Colon (tissue), 2 donors: ENCODE measurements around the gene CCT3.
"Not testable (repeated sequence)": the region's sequence is repeated elsewhere in the genome, so short reads cannot be mapped to it uniquely, and the experiment has no call there.

Experiments used
- FAIRE-seq: peaks from 2 replicates; lab custom pipeline; 2012; peaks lifted over from hg19 to GRCh38; lab: Jason Lieb, UNC
- donor health status: control.
- donor health status: control.

Gene CCT3

GRCh38 chr1:156368889-156369684, 31.0 kb upstream of the CCT3 start, which contains the start of gene RHBG:
Gene RHBG (plus strand): TSS chr1:156369211. CDS start chr1:156369250, 39 bp downstream.
- no peak for FAIRE-seq

GRCh38 chr1:156368157-156368658, 30.1 kb upstream of the CCT3 start:
- FAIRE-seq, result no peak

GRCh38 chr1:156367383-156368156, 29.5 kb upstream of the CCT3 start:
- FAIRE-seq, result no peak

- no peak for FAIRE-seq
These were observed 28.5 kb upstream of the CCT3 start for GRCh38 chr1:156366378-156367166.

GRCh38 chr1:156365754-156366153, 27.7 kb upstream of the CCT3 start:
- FAIRE-seq, result no peak

- no peak for FAIRE-seq
These were observed 22.4 kb upstream of the CCT3 start for GRCh38 chr1:156360534-156360933.

GRCh38 chr1:156359973-156360372, 21.9 kb upstream of the CCT3 start:
- no peak for FAIRE-seq

GRCh38 chr1:156359249-156359648, 21.2 kb upstream of the CCT3 start:
- FAIRE-seq, result no peak

GRCh38 chr1:156358641-156359040, 20.5 kb upstream of the CCT3 start:
- FAIRE-seq, result no peak

GRCh38 chr1:156357977-156358376, 19.9 kb upstream of the CCT3 start:
- no peak for FAIRE-seq

GRCh38 chr1:156356875-156357534, 18.9 kb upstream of the CCT3 start:
- no peak for FAIRE-seq

GRCh38 chr1:156356262-156356874, 18.3 kb upstream of the CCT3 start:
- no peak for FAIRE-seq

- not testable (repeated sequence) for FAIRE-seq
These were observed 14.4 kb upstream of the CCT3 start for GRCh38 chr1:156352481-156352880.

GRCh38 chr1:156347331-156347730, 9.2 kb upstream of the CCT3 start:
- no peak for FAIRE-seq

GRCh38 chr1:156346636-156347035, 8.5 kb upstream of the CCT3 start:
- FAIRE-seq, result no peak

- not testable (repeated sequence) for FAIRE-seq
These were observed 7.9 kb upstream of the CCT3 start for GRCh38 chr1:156346035-156346434.

GRCh38 chr1:156344409-156344808, 6.3 kb upstream of the CCT3 start:
- FAIRE-seq, result no peak

GRCh38 chr1:156342166-156342955, 4.3 kb upstream of the CCT3 start:
- no peak for FAIRE-seq

- no peak for FAIRE-seq
These were observed 258 bp downstream of the CCT3 start for GRCh38 chr1:156337888-156338179.

GRCh38 chr1:156337052-156337887, 822 bp downstream of the CCT3 start:
- FAIRE-seq, result no peak
